ENCODE measurements around the gene PRPF19. TPM values are rescaled to one million over a fixed set of nuclear protein-coding genes. Genes with fewer than 3 reads are reported as not detected.

PRPF19 gene
- total RNA-seq, 1 donor from 2014 or later, result 61.9 TPM

GRCh38 chr11:60924110-60924905 lies 17.9 kb upstream of the PRPF19 start, which contains the start of gene TMEM132A:
TSS of gene TMEM132A (plus strand) at chr11:60924460. CDS start at chr11:60924634, 174 bp downstream.
- Histone ChIP-seq H3K79me2 (ENCODE audit: insufficient read depth, low read length) (peaks cover 12% of the 10 kb centered on the region), H3K36me3 (ENCODE audit: insufficient read depth, low read length) (peaks cover 15% of the 10 kb centered on the region), H3K4me3 (ENCODE audit: insufficient read depth, low read depth, low read length) (peak within 1 kb of the TSS; percentile 67), H3K9me3 (ENCODE audit: insufficient read depth, low read depth, low read length) (no peaks in the 10 kb centered on the region), H3K27me3 (ENCODE audit: insufficient read depth, low read length) (no peaks in the 10 kb centered on the region), H3K27ac (ENCODE audit: low read depth, low read length) (no peak within 1 kb of the TSS), H4K20me1 (ENCODE audit: insufficient read depth, low read length) (peaks cover 33% of the 10 kb centered on the region), H3K4me2 (ENCODE audit: low read length) (peak within 1 kb of the TSS; percentile 95), H3K4me1 (ENCODE audit: insufficient read depth, low read length) (peaks cover 23% of the 10 kb centered on the region), H2AFZ (ENCODE audit: low read depth, low read length) (peak within 1 kb of the TSS; percentile 57), H3K9ac (ENCODE audit: low read length) (peak within 1 kb of the TSS; percentile 83)
- peaks cover 1% of the 10 kb centered on the region for H3K9me3 Mint-ChIP-seq (ENCODE audit: unreplicated experiment)
- H3K4me3 Mint-ChIP-seq (ENCODE audit: unreplicated experiment), result peak within 1 kb of the TSS; percentile 86
- FAIRE-seq (no peak), DNase-seq (ENCODE audit: low read depth) (peak; percentile 59)
- no peak for TF ChIP-seq EZH2 (IDR thresholded peaks at IDR 0.05; ENCODE audit: insufficient read depth, low read length)
- TF ChIP-seq CTCF (IDR thresholded peaks at IDR 0.05; ENCODE audit: insufficient read depth, low read depth, low read length), result no peak
- H3K4me1 Mint-ChIP-seq (ENCODE audit: low read depth, unreplicated experiment), result peaks cover 13% of the 10 kb centered on the region
- H3K27ac Mint-ChIP-seq (ENCODE audit: unreplicated experiment), result peak within 1 kb of the TSS; percentile 58
- H3K27me3 Mint-ChIP-seq (ENCODE audit: low read depth, unreplicated experiment), result no peaks in the 10 kb centered on the region
- peaks cover 25% of the 10 kb centered on the region for H3K36me3 Mint-ChIP-seq (ENCODE audit: low read depth, unreplicated experiment)

GRCh38 chr11:60923800-60924109 lies 17.4 kb upstream of the PRPF19 start:
- H3K27ac ChIP-seq (ENCODE audit: low read depth, low read length), result no peak overlapping the region
- no peak overlapping the region for H3K27ac Mint-ChIP-seq (ENCODE audit: unreplicated experiment)

More at GRCh38 chr11:60923800-60924109, 17.4 kb upstream of the PRPF19 start:
- Histone ChIP-seq H4K20me1 (ENCODE audit: insufficient read depth, low read length) (peaks cover 38% of the 10 kb centered on the region), H3K9me3 (ENCODE audit: insufficient read depth, low read depth, low read length) (no peaks in the 10 kb centered on the region), H3K4me2 (ENCODE audit: low read length) (peak overlapping the region; percentile 95), H2AFZ (ENCODE audit: low read depth, low read length) (peak overlapping the region; percentile 57), H3K36me3 (ENCODE audit: insufficient read depth, low read length) (peaks cover 15% of the 10 kb centered on the region), H3K4me3 (ENCODE audit: insufficient read depth, low read depth, low read length) (peak overlapping the region; percentile 67), H3K4me1 (ENCODE audit: insufficient read depth, low read length) (peaks cover 29% of the 10 kb centered on the region), H3K9ac (ENCODE audit: low read length) (peak overlapping the region; percentile 83), H3K79me2 (ENCODE audit: insufficient read depth, low read length) (peaks cover 18% of the 10 kb centered on the region), H3K27me3 (ENCODE audit: insufficient read depth, low read length) (no peaks in the 10 kb centered on the region)
- no peak for FAIRE-seq
- Mint-ChIP-seq H3K27me3 (ENCODE audit: low read depth, unreplicated experiment) (no peaks in the 10 kb centered on the region), H3K4me3 (ENCODE audit: unreplicated experiment) (peak overlapping the region; percentile 75), H3K4me1 (ENCODE audit: low read depth, unreplicated experiment) (peaks cover 18% of the 10 kb centered on the region), H3K9me3 (ENCODE audit: unreplicated experiment) (peaks cover 1% of the 10 kb centered on the region), H3K36me3 (ENCODE audit: low read depth, unreplicated experiment) (peaks cover 24% of the 10 kb centered on the region)
- no peak for TF ChIP-seq EZH2 (IDR thresholded peaks at IDR 0.05; ENCODE audit: insufficient read depth, low read length)
- TF ChIP-seq CTCF (IDR thresholded peaks at IDR 0.05; ENCODE audit: insufficient read depth, low read depth, low read length), result no peak
- DNase-seq (ENCODE audit: low read depth), result no peak

Measured in astrocyte (in vitro differentiated cells and primary cell).